ENCODE results near the gene COX7A2L.
"Not testable (repeated sequence)": the region's sequence is repeated elsewhere in the genome, so short reads cannot be mapped to it uniquely, and the experiment has no call there.

COX7A2L gene

GRCh38 chr2:42360890-42361727 is at the start of gene COX7A2L:
TSS of gene COX7A2L (minus strand) at chr2:42361217. CDS start at chr2:42361161, 56 bp downstream.
- H3K4me1 Mint-ChIP-seq = peaks cover 36% of the 10 kb centered on the region
- peak within 1 kb of the TSS; percentile 88 for H3K4me3 Mint-ChIP-seq
- no peaks in the 10 kb centered on the region for H3K9me3 Mint-ChIP-seq
- peak within 1 kb of the TSS; percentile 93 to 97 for H3K27ac Mint-ChIP-seq
- peak; percentile 94 for ATAC-seq
- no peaks in the 10 kb centered on the region for H3K27me3 Mint-ChIP-seq
- peak; percentile 93 to 96 for DNase-seq

- no peaks in the 10 kb centered on the region for H3K4me1 Mint-ChIP-seq
- H3K4me3 Mint-ChIP-seq = no peak overlapping the region
- no peaks in the 10 kb centered on the region for H3K9me3 Mint-ChIP-seq
- ATAC-seq = no peak
- H3K27ac Mint-ChIP-seq = no peak overlapping the region
- no peaks in the 10 kb centered on the region for H3K27me3 Mint-ChIP-seq
- DNase-seq = no peak
Observed at GRCh38 chr2:42408009-42408408, 47.0 kb upstream of the COX7A2L start.

- H3K27ac Mint-ChIP-seq = no peak overlapping the region
- no peaks in the 10 kb centered on the region for H3K9me3 Mint-ChIP-seq
- no peak for DNase-seq
- ATAC-seq = no peak
- no peaks in the 10 kb centered on the region for H3K27me3 Mint-ChIP-seq
- H3K4me3 Mint-ChIP-seq = no peak overlapping the region
- no peaks in the 10 kb centered on the region for H3K4me1 Mint-ChIP-seq
Observed at GRCh38 chr2:42407476-42407875, 46.5 kb upstream of the COX7A2L start.

GRCh38 chr2:42404676-42405075 is 43.7 kb upstream of the COX7A2L start:
- Mint-ChIP-seq H3K4me1 (no peaks in the 10 kb centered on the region), H3K4me3 (no peak overlapping the region), H3K9me3 (no peaks in the 10 kb centered on the region), H3K27me3 (no peaks in the 10 kb centered on the region), H3K27ac (no peak overlapping the region)
- no peak for DNase-seq
- ATAC-seq = no peak

GRCh38 chr2:42401773-42402172 is 40.8 kb upstream of the COX7A2L start:
- Mint-ChIP-seq H3K27me3 (no peaks in the 10 kb centered on the region), H3K27ac (no peak overlapping the region), H3K4me1 (no peaks in the 10 kb centered on the region)

GRCh38 chr2:42398052-42398451 is 37.0 kb upstream of the COX7A2L start:
- H3K4me1 Mint-ChIP-seq, H3K4me3 Mint-ChIP-seq, H3K9me3 Mint-ChIP-seq, DNase-seq, H3K27me3 Mint-ChIP-seq, ATAC-seq: not testable (repeated sequence)
- H3K27ac Mint-ChIP-seq = peak overlapping the region in 1 of 2 donors; percentile 19

More at GRCh38 chr2:42401773-42402172, 40.8 kb upstream of the COX7A2L start:
- no peak overlapping the region for H3K4me3 Mint-ChIP-seq
- DNase-seq (no peak), ATAC-seq (no peak)
- H3K9me3 Mint-ChIP-seq = no peaks in the 10 kb centered on the region

- not testable (repeated sequence) for H3K27ac Mint-ChIP-seq, DNase-seq, H3K27me3 Mint-ChIP-seq, ATAC-seq, H3K4me1 Mint-ChIP-seq, H3K4me3 Mint-ChIP-seq, H3K9me3 Mint-ChIP-seq
Observed at GRCh38 chr2:42393320-42393719, 32.3 kb upstream of the COX7A2L start.

- no peaks in the 10 kb centered on the region for H3K9me3 Mint-ChIP-seq
- H3K4me1 Mint-ChIP-seq = no peaks in the 10 kb centered on the region
- ATAC-seq (no peak), DNase-seq (no peak)
- H3K4me3 Mint-ChIP-seq = no peak overlapping the region
- H3K27ac Mint-ChIP-seq = no peak overlapping the region
- no peaks in the 10 kb centered on the region for H3K27me3 Mint-ChIP-seq
Observed at GRCh38 chr2:42392191-42392590, 31.2 kb upstream of the COX7A2L start.

- Mint-ChIP-seq H3K9me3 (no peaks in the 10 kb centered on the region), H3K27ac (no peak overlapping the region), H3K27me3 (no peaks in the 10 kb centered on the region), H3K4me1 (no peaks in the 10 kb centered on the region), H3K4me3 (no peak overlapping the region)
- no peak for DNase-seq
- no peak for ATAC-seq
Observed at GRCh38 chr2:42390401-42390969, 29.5 kb upstream of the COX7A2L start.

- Mint-ChIP-seq H3K27ac (no peak overlapping the region), H3K27me3 (no peaks in the 10 kb centered on the region)
- peak; percentile 72 for ATAC-seq
Observed at GRCh38 chr2:42386682-42387081, 25.7 kb upstream of the COX7A2L start.

GRCh38 chr2:42385225-42385624 is 24.2 kb upstream of the COX7A2L start:
- Mint-ChIP-seq H3K4me3 (no peak overlapping the region), H3K27me3 (no peaks in the 10 kb centered on the region), H3K4me1 (no peaks in the 10 kb centered on the region), H3K27ac (no peak overlapping the region), H3K9me3 (no peaks in the 10 kb centered on the region)
- ATAC-seq (no peak), DNase-seq (no peak)

More at GRCh38 chr2:42386682-42387081, 25.7 kb upstream of the COX7A2L start:
- no peak for DNase-seq
- H3K4me3 Mint-ChIP-seq = no peak overlapping the region
- H3K4me1 Mint-ChIP-seq = no peaks in the 10 kb centered on the region
- no peaks in the 10 kb centered on the region for H3K9me3 Mint-ChIP-seq

GRCh38 chr2:42383855-42384530 is 23.0 kb upstream of the COX7A2L start:
- Mint-ChIP-seq H3K27me3 (no peaks in the 10 kb centered on the region), H3K4me1 (no peaks in the 10 kb centered on the region), H3K27ac (no peak overlapping the region), H3K4me3 (no peak overlapping the region), H3K9me3 (no peaks in the 10 kb centered on the region)
- DNase-seq (no peak), ATAC-seq (no peak)

GRCh38 chr2:42382144-42382543 is 21.1 kb upstream of the COX7A2L start:
- no peaks in the 10 kb centered on the region for H3K4me1 Mint-ChIP-seq
- no peak for DNase-seq
- no peaks in the 10 kb centered on the region for H3K27me3 Mint-ChIP-seq
- no peak overlapping the region for H3K4me3 Mint-ChIP-seq
- H3K27ac Mint-ChIP-seq = no peak overlapping the region
- no peak for ATAC-seq
- H3K9me3 Mint-ChIP-seq = no peaks in the 10 kb centered on the region

- not testable (repeated sequence) for H3K9me3 Mint-ChIP-seq, H3K4me3 Mint-ChIP-seq, DNase-seq, H3K27me3 Mint-ChIP-seq, H3K4me1 Mint-ChIP-seq, H3K27ac Mint-ChIP-seq, ATAC-seq
Observed at GRCh38 chr2:42380026-42380425, 19.0 kb upstream of the COX7A2L start.

- Mint-ChIP-seq H3K4me3 (no peak overlapping the region), H3K9me3 (no peaks in the 10 kb centered on the region), H3K27me3 (no peaks in the 10 kb centered on the region), H3K27ac (no peak overlapping the region), H3K4me1 (no peaks in the 10 kb centered on the region)
- ATAC-seq (no peak), DNase-seq (no peak)
Observed at GRCh38 chr2:42378415-42378814, 17.4 kb upstream of the COX7A2L start.

GRCh38 chr2:42376758-42377157 is 15.7 kb upstream of the COX7A2L start:
- H3K4me3 Mint-ChIP-seq = no peak overlapping the region
- no peak overlapping the region for H3K27ac Mint-ChIP-seq
- no peaks in the 10 kb centered on the region for H3K4me1 Mint-ChIP-seq
- H3K27me3 Mint-ChIP-seq = no peaks in the 10 kb centered on the region
- ATAC-seq (no peak), DNase-seq (no peak)
- no peaks in the 10 kb centered on the region for H3K9me3 Mint-ChIP-seq

Data from stimulated activated naive CD8-positive, alpha-beta T cell treated with anti-CD3 and anti-CD28 coated beads, Interleukin-15, amount 100 ng/mL, for 72 hours (primary cell).